Measurements from ENCODE around the gene ZNF22.

DNA sequence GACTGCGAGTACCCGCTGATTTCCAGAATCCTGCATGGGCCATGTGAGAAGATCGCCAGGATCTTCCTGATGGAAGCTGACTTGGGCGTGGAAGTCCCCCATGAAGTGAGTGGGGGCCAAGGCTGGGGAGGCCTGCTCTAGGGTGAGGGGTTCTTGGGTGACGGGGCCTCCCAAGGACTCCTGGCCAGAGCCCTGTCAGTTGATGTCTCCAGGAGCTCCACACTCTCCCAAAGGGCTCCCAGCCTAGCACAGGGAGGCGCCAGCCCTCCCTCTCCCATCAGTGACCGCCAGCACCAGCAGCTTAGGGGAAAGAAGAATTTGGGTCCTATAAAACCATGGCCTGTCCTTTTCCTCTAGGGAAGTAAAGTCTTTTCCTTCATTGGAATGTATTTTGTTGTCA is 9.8 kb upstream of the ZNF22 start:
- TF ChIP-seq POLR2A (IDR thresholded peaks at IDR 0.05) (no peak), CTCF (IDR thresholded peaks at IDR 0.05) (no peak)
